H1 (cell line): ENCODE results near the gene SLC9A5. TPM values are rescaled to one million over a fixed set of nuclear protein-coding genes. Genes with fewer than 3 reads are reported as not detected.

Experiments used
- CTCF ChIA-PET: fragments of 300-600 bp; sonication (Branson Sonifier 250); formaldehyde crosslinking; loops from one replicate; lab custom pipeline; 2021; ENCODE audit not compliant: partially characterized antibody; lab: Charles Lee
- POLR2A ChIA-PET: fragments of 300-600 bp; sonication (Branson Sonifier 250); formaldehyde crosslinking; loops from one replicate; lab custom pipeline; 2021; ENCODE audit warnings: inconsistent platforms; ENCODE audit not compliant: partially characterized antibody; lab: Charles Lee
- DNase-seq, 2 experiments: peaks; one replicate each; pipeline versions ENCODE4 v3.0.0 to v3.0.0-alpha.2; 2010 to 2022; ENCODE audit warnings: low spot score in 2 of 2, low read depth in 1 of 2, mixed read lengths in 1 of 2
- FAIRE-seq: peaks from 2 replicates; lab custom pipeline; 2011; peaks lifted over from hg19 to GRCh38; lab: Jason Lieb, UNC
- H2AFZ ChIP-seq: 2 replicates; pipeline ENCODE4 v1.8.1; 2012; ENCODE audit warnings: low read length, inconsistent platforms
- H2AK5ac ChIP-seq: 2 replicates; pipeline ENCODE4 v1.6.1; 2013; ENCODE audit warnings: low read depth, low read length
- H2BK120ac ChIP-seq: replicated peaks from 2 replicates; pipeline ENCODE3; 2013; ENCODE audit warnings: low read depth, low read length, inconsistent platforms
- H2BK12ac ChIP-seq: 2 replicates; pipeline ENCODE4 v1.6.1; 2013; ENCODE audit warnings: low read depth, low read length
- H2BK15ac ChIP-seq: 2 replicates; pipeline ENCODE4 v1.6.1; 2013; ENCODE audit warnings: low read length
- H2BK20ac ChIP-seq: 2 replicates; pipeline ENCODE4 v1.6.1; 2013; ENCODE audit warnings: low read length
- H2BK5ac ChIP-seq: 2 replicates; pipeline ENCODE4 v1.6.1; 2013; ENCODE audit warnings: low read depth, low read length
- H3K14ac ChIP-seq: 2 replicates; pipeline ENCODE4 v1.6.1; 2013; ENCODE audit warnings: inconsistent platforms; ENCODE audit not compliant: insufficient read length
- H3K18ac ChIP-seq: 2 replicates; pipeline ENCODE4 v1.6.1; 2013; ENCODE audit warnings: low read length; ENCODE audit errors: extremely low read depth
- H3K23ac ChIP-seq: 2 replicates; pipeline ENCODE4 v1.6.1; 2013; ENCODE audit warnings: inconsistent platforms; ENCODE audit not compliant: insufficient read length
- H3K23me2 ChIP-seq: 2 replicates; pipeline ENCODE4 v1.6.1; 2013; ENCODE audit warnings: low read depth, low read length
- H3K27ac ChIP-seq: 2 replicates; pipeline ENCODE4 v1.6.1; 2011; ENCODE audit warnings: low read depth, low read length, inconsistent platforms
- H3K27me3 ChIP-seq, 4 experiments: replicated peaks in 1 of 4; 1 replicate in 1 of 4; 2 replicates in 3 of 4; pipeline versions ENCODE4 v1.6.1 to v1.8.1; 2011 to 2013; ENCODE audit warnings: low read length in 3 of 4, mild to moderate bottlenecking in 3 of 4, inconsistent platforms in 2 of 4, mixed read lengths in 2 of 4, moderate library complexity in 1 of 4; ENCODE audit not compliant: control insufficient read depth in 3 of 4, insufficient read depth in 3 of 4; ENCODE audit errors: extremely low read depth in 1 of 4
- H3K36me3 ChIP-seq, 4 experiments: 2 replicates each; pipeline versions ENCODE4 v1.6.1 to v1.8.1; 2011 to 2013; ENCODE audit warnings: mild to moderate bottlenecking in 4 of 4, low read length in 3 of 4, moderate library complexity in 2 of 4, control low read depth in 1 of 4, inconsistent platforms in 1 of 4; ENCODE audit not compliant: insufficient read depth in 4 of 4, control insufficient read depth in 2 of 4
- H3K4ac ChIP-seq: replicated peaks from 2 replicates; pipeline ENCODE3; 2013; ENCODE audit warnings: low read length, low read depth, mixed read lengths, inconsistent platforms; ENCODE audit not compliant: insufficient read length
- H3K4me1 ChIP-seq, 4 experiments: replicated peaks in 1 of 4; 1 replicate in 1 of 4; 2 replicates in 3 of 4; pipeline versions ENCODE4 v1.6.1 to v1.8.1; 2011 to 2013; ENCODE audit warnings: low read length in 3 of 4, inconsistent platforms in 2 of 4, mixed read lengths in 1 of 4; ENCODE audit not compliant: insufficient read depth in 4 of 4, control insufficient read depth in 3 of 4
- H3K4me2 ChIP-seq, 2 experiments: 2 replicates each; pipeline versions ENCODE4 v1.6.1 to v1.8.1; 2011 to 2013; ENCODE audit warnings: low read depth in 2 of 2, low read length in 2 of 2, control low read depth in 1 of 2, inconsistent platforms in 1 of 2, mild to moderate bottlenecking in 1 of 2; ENCODE audit not compliant: insufficient read depth in 1 of 2
- H3K4me3 ChIP-seq, 4 experiments: fragments of 200-600, 300-600 bp in 1 of 4; sonication (generic), shearing (Covaris generic), sonication (Bioruptor Twin) in 1 of 4; 2 replicates each; pipeline versions ENCODE4 v1.5.1 to v1.8.1; 2011 to 2016; ENCODE audit warnings: low read length in 4 of 4, low read depth in 3 of 4, control low read depth in 2 of 4, inconsistent platforms in 2 of 4, mild to moderate bottlenecking in 2 of 4, mixed read lengths in 1 of 4, moderate library complexity in 1 of 4; ENCODE audit not compliant: insufficient read depth in 2 of 4; ENCODE audit errors: extremely low read depth in 1 of 4
- H3K56ac ChIP-seq: replicated peaks from 2 replicates; pipeline ENCODE3; 2013; ENCODE audit warnings: low read depth, mild to moderate bottlenecking, mixed read lengths, low read length, inconsistent platforms; ENCODE audit not compliant: insufficient read length
- H3K79me1 ChIP-seq: 2 replicates; pipeline ENCODE4 v1.6.1; 2013; ENCODE audit warnings: low read depth, low read length, control low read depth
- H3K79me2 ChIP-seq, 2 experiments: 2 replicates each; pipeline versions ENCODE4 v1.6.1 to v1.8.1; 2012 to 2013; ENCODE audit warnings: low read length in 2 of 2, mild to moderate bottlenecking in 2 of 2, inconsistent platforms in 1 of 2; ENCODE audit not compliant: insufficient read depth in 2 of 2, control insufficient read depth in 1 of 2
- H3K9ac ChIP-seq, 4 experiments: replicated peaks in 1 of 4; 1 replicate in 1 of 4; 2 replicates in 3 of 4; pipeline versions ENCODE4 v1.6.1 to v1.8.1; 2011 to 2013; ENCODE audit warnings: low read depth in 3 of 4, low read length in 3 of 4, control low read depth in 2 of 4, mild to moderate bottlenecking in 2 of 4, moderate library complexity in 2 of 4, inconsistent platforms in 1 of 4; ENCODE audit errors: extremely low read depth in 1 of 4
- H3K9me3 ChIP-seq, 2 experiments: 2 replicates each; pipeline versions ENCODE4 v1.6.1 to v1.8.1; 2012 to 2013; ENCODE audit warnings: mild to moderate bottlenecking in 2 of 2, moderate library complexity in 2 of 2, control low read depth in 1 of 2, inconsistent platforms in 1 of 2, low read depth in 1 of 2, low read length in 1 of 2, mixed read lengths in 1 of 2; ENCODE audit not compliant: insufficient read depth in 2 of 2
- H4K20me1 ChIP-seq, 2 experiments: replicated peaks in 1 of 2; 2 replicates each; pipeline versions ENCODE3 to v1.8.1; 2011 to 2013; ENCODE audit warnings: inconsistent platforms in 2 of 2, low read length in 2 of 2, mild to moderate bottlenecking in 1 of 2; ENCODE audit not compliant: insufficient read depth in 2 of 2, control insufficient read depth in 1 of 2
- H4K5ac ChIP-seq: 2 replicates; pipeline ENCODE4 v1.6.1; 2013; ENCODE audit warnings: low read length, low read depth, mixed read lengths, inconsistent platforms; ENCODE audit not compliant: insufficient read length
- H4K8ac ChIP-seq: 2 replicates; pipeline ENCODE4 v1.8.0; 2013; ENCODE audit warnings: mild to moderate bottlenecking, moderate library complexity, low read length, inconsistent platforms; ENCODE audit not compliant: insufficient read depth; ENCODE audit errors: extremely low read depth
- H4K91ac ChIP-seq: replicated peaks from 2 replicates; pipeline ENCODE3; 2013; ENCODE audit warnings: low read length, mixed read lengths, inconsistent platforms; ENCODE audit not compliant: insufficient read length
- BRCA1 ChIP-seq: IDR thresholded peaks from 2 replicates; pipeline ENCODE4 v1.6.1; 2012; ENCODE audit warnings: low read depth, low read length, improper control_type of control experiment
- CBX5 ChIP-seq: fragments of 300-800, 300-1000 bp; sonication (generic); IDR thresholded peaks from 2 replicates; pipeline ENCODE4 v1.7.1; 2016; ENCODE audit warnings: antibody characterized with exemption, low read length, low read depth
- CBX8 ChIP-seq: fragments of 300-800, 300-1000 bp; sonication (generic); IDR thresholded peaks from 2 replicates; pipeline ENCODE4 v1.7.1; 2016; ENCODE audit warnings: low read depth, low read length, borderline replicate concordance
- EGR1 ChIP-seq: IDR thresholded peaks from 2 replicates; pipeline ENCODE4 v1.6.1; 2011; ENCODE audit warnings: low read depth, low read length, borderline replicate concordance
- GTF2F1 ChIP-seq: IDR thresholded peaks from 2 replicates; pipeline ENCODE4 v1.6.1; 2012; ENCODE audit warnings: low read depth, low read length, improper control_type of control experiment, borderline replicate concordance
- NRF1 ChIP-seq: IDR thresholded peaks from 2 replicates; pipeline ENCODE4 v1.6.1; 2011; ENCODE audit warnings: mild to moderate bottlenecking, low read depth, low read length, improper control_type of control experiment
- SIRT6 ChIP-seq: IDR thresholded peaks from one replicate; pipeline ENCODE4 v1.7.1; 2012; ENCODE audit warnings: low read length, inconsistent platforms
- SP4 ChIP-seq: IDR thresholded peaks from 2 replicates; pipeline ENCODE4 v1.6.1; 2012; ENCODE audit warnings: low read length, inconsistent platforms
- SRF ChIP-seq: IDR thresholded peaks from 2 replicates; pipeline ENCODE4 v1.6.1; 2011; ENCODE audit warnings: mild to moderate bottlenecking, low read depth, low read length, moderate library complexity
- TEAD4 ChIP-seq: IDR thresholded peaks from 2 replicates; pipeline ENCODE4 v1.6.1; 2012; ENCODE audit warnings: low read depth, low read length, inconsistent platforms, mixed read lengths
- WGBS, 2 experiments: shearing (Covaris generic) in 1 of 2; methylation state at CpG; one replicate each; pipeline versions ENCODE4 v1.1.6 to v1.1.7; 2013 to 2015; ENCODE audit warnings: low lambda C conversion rate in 2 of 2, mixed read lengths in 2 of 2, inconsistent platforms in 1 of 2, low coverage in 1 of 2, missing lambda C conversion rate in 1 of 2; ENCODE audit not compliant: insufficient replicate concordance in 2 of 2, insufficient coverage in 1 of 2, insufficient read length in 1 of 2; ENCODE audit errors: extremely low coverage in 1 of 2, missing lambda C conversion rate in 1 of 2; 5-methylcytosine and 5-hydroxymethylcytosine counted together
- polyA plus RNA-seq, 7 experiments: library from polyadenylated mRNA; depleted of rRNA in 3 of 7; stranded (reverse) in 5 of 7; unstranded in 2 of 7; fragments of >200 nt in 5 of 7; fragments of 200-250 nt in 2 of 7; gene quantifications; 1 replicate in 5 of 7; 2 replicates in 1 of 7; 4 replicates in 1 of 7; pipeline versions ENCODE4 v1.2.1 to v1.2.3, GENCODE V29; 2011 to 2013; ENCODE audit warnings: missing spikeins in 2 of 7, mixed read lengths in 2 of 7
- total RNA-seq: library from RNA; stranded (reverse); fragmentation: NEBNext Ultra II Directional; extraction: Animal tissue kit (Norgen Biotek cat#: 25700); gene quantifications from 2 replicates; pipeline ENCODE4 v1.2.1, GENCODE V29; 2021
- TF ChIP-seq, protein P1 (sequence below): IDR thresholded peaks from 2 replicates; pipeline ENCODE4 v1.6.1; 2012; ENCODE audit warnings: inconsistent platforms
- TF ChIP-seq, protein P2 (sequence below): IDR thresholded peaks from 2 replicates; pipeline ENCODE4 v1.6.1; 2011; ENCODE audit warnings: low read length, improper control_type of control experiment

SLC9A5 gene
- total and polyA plus RNA-seq, 2 of the 8 experiments (the other 6 are each of a cell fraction or from before 2014, with no cell fraction given), result 7.9 to 8.6 TPM

DNA sequence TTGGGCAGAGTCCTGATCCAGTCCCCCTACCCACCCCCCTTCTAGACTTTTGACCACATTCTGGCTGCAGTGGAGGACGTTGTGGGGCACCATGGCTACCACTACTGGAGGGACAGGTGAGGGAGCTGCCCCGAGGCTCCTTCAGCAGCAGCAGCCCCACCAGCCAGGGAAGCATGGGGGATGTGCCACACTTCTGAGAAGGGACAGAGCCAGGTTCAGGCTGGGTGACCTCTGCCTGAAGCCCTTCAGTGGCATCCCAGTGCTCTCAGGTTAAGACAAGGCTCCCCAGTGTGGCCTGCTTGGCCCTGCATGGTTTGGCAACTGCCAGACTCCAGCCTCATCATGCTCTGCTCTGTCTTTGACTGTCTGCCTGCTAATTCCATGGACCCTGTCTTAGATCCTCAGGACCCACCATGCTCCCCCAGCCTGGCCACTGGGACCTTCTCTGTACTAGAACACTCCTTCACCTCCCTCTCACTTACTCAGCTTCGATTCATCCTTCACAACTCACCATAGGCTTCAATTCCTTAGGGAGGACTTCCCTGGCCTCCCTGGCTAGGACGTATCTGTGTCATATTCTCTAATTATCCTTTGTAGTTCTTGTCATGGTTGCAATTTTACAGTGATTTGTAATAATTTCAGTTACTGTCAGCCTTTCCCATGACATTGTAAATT, 8.8 kb downstream of the SLC9A5 start:
- Histone ChIP-seq H3K23ac (no peak overlapping the region), H4K8ac (no peak overlapping the region), H2BK120ac (no peak overlapping the region), H3K79me2 (no peaks in the 10 kb centered on the region), H3K4me3 (no peak overlapping the region), H4K5ac (no peak overlapping the region), H3K9ac (no peak overlapping the region), H3K14ac (no peak overlapping the region), H3K9me3 (no peaks in the 10 kb centered on the region), H2BK12ac (no peak overlapping the region), H2BK20ac (no peak overlapping the region), H2BK15ac (no peak overlapping the region), H3K56ac (no peak overlapping the region), H3K4me1 (no peaks in the 10 kb centered on the region), H2AFZ (no peak overlapping the region), H4K20me1 (peaks cover under 1 to 9% of the 10 kb centered on the region in 2 experiments), H2AK5ac (no peak overlapping the region), H2BK5ac (no peak overlapping the region), H3K36me3 (peaks cover 0 to 2% (median 0%) of the 10 kb centered on the region in 4 experiments; a peak in 2 of 8 replicates), H3K4ac (no peak overlapping the region), H3K79me1 (no peaks in the 10 kb centered on the region), H3K4me2 (no peak overlapping the region), H4K91ac (no peak overlapping the region), H3K27ac (no peak overlapping the region), H3K18ac (no peak overlapping the region), H3K27me3 (no peaks in the 10 kb centered on the region), H3K23me2 (no peaks in the 10 kb centered on the region)
- CTCF ChIA-PET, result interaction anchor here (0.7 to 14.4 kb wide), 5 partner anchors 9 to 171 kb away, joined by 3 to 217 read pairs (median 3); no protein-coding TSS in a partner anchor
- DNase-seq (no peak), FAIRE-seq (no peak)
- WGBS, 2 experiments, result 87% methylated on average over 4 of the region's 4 CpGs; no CpG with 5 or more reads in 1 of the 2 experiments
- POLR2A ChIA-PET, result interaction anchor here (1.9 kb wide), 1 partner anchor 13 kb away, joined by 8 read pairs; no protein-coding TSS in a partner anchor
- no peak for TF ChIP-seq SRF
- TF ChIP-seq, protein P1, sequence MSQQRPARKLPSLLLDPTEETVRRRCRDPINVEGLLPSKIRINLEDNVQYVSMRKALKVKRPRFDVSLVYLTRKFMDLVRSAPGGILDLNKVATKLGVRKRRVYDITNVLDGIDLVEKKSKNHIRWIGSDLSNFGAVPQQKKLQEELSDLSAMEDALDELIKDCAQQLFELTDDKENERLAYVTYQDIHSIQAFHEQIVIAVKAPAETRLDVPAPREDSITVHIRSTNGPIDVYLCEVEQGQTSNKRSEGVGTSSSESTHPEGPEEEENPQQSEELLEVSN, result no peak
- TF ChIP-seq GTF2F1, result no peak
- TF ChIP-seq, protein P2, sequence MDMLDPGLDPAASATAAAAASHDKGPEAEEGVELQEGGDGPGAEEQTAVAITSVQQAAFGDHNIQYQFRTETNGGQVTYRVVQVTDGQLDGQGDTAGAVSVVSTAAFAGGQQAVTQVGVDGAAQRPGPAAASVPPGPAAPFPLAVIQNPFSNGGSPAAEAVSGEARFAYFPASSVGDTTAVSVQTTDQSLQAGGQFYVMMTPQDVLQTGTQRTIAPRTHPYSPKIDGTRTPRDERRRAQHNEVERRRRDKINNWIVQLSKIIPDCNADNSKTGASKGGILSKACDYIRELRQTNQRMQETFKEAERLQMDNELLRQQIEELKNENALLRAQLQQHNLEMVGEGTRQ, result no peak
- TF ChIP-seq BRCA1, result no peak
- TF ChIP-seq NRF1, result no peak
- TF ChIP-seq CBX5, result no peak
- TF ChIP-seq SP4, result no peak
- no peak for TF ChIP-seq TEAD4
- no peak for TF ChIP-seq SIRT6
- TF ChIP-seq CBX8, result no peak
- TF ChIP-seq EGR1, result no peak
